Activated T-helper 9 cell treated with anti-CD3 and anti-CD28 coated beads, Interleukin-2, amount 50 U/mL, for 16 hours (primary cell): Measurements from ENCODE around the gene ADTRP.
"Not testable (repeated sequence)": the region's sequence is repeated elsewhere in the genome, so short reads cannot be mapped to it uniquely, and the experiment has no call there.

Experiments used
- DNase-seq: peaks from one replicate; pipeline ENCODE4 v3.0.0-alpha.2; 2020; ENCODE audit warnings: low read depth

The ADTRP gene

GRCh38 chr6:11692451-11693376 lies 85.9 kb downstream of the ADTRP start:
- no peak for DNase-seq

GRCh38 chr6:11689847-11690246 lies 88.8 kb downstream of the ADTRP start:
- DNase-seq, result no peak

GRCh38 chr6:11689400-11689799 lies 89.2 kb downstream of the ADTRP start:
- not testable (repeated sequence) for DNase-seq

- no peak for DNase-seq
These were observed 90.2 kb downstream of the ADTRP start for GRCh38 chr6:11688425-11688709.

- no peak for DNase-seq
These were observed 93.0 kb downstream of the ADTRP start for GRCh38 chr6:11685481-11686093.

GRCh38 chr6:11684901-11685480 lies 93.6 kb downstream of the ADTRP start:
- DNase-seq, result no peak

GRCh38 chr6:11683871-11684270 lies 94.7 kb downstream of the ADTRP start:
- no peak for DNase-seq

- DNase-seq, result no peak
These were observed 96.0 kb downstream of the ADTRP start for GRCh38 chr6:11682561-11682975.

- no peak for DNase-seq
These were observed 96.8 kb downstream of the ADTRP start for GRCh38 chr6:11681770-11682169.

- no peak for DNase-seq
These were observed 97.2 kb downstream of the ADTRP start for GRCh38 chr6:11681357-11681756.

- DNase-seq, result not testable (repeated sequence)
These were observed 98.1 kb downstream of the ADTRP start for GRCh38 chr6:11680479-11680878.

- DNase-seq, result no peak
These were observed 99.5 kb downstream of the ADTRP start for GRCh38 chr6:11679099-11679498.

GRCh38 chr6:11675601-11676000 lies 103.0 kb downstream of the ADTRP start:
- DNase-seq, result no peak

GRCh38 chr6:11672669-11673068 lies 105.9 kb downstream of the ADTRP start:
- no peak for DNase-seq

- DNase-seq, result no peak
These were observed 106.3 kb downstream of the ADTRP start for GRCh38 chr6:11672256-11672655.

- no peak for DNase-seq
These were observed 108.9 kb downstream of the ADTRP start for GRCh38 chr6:11669696-11670095.

- DNase-seq, result no peak
These were observed 110.1 kb downstream of the ADTRP start for GRCh38 chr6:11668455-11668854.

GRCh38 chr6:11667876-11668275 lies 110.7 kb downstream of the ADTRP start:
- no peak for DNase-seq

- DNase-seq, result no peak
These were observed 112.8 kb downstream of the ADTRP start for GRCh38 chr6:11665604-11666326.
